NCI-H2227 (cell line): Measurements from ENCODE around the gene BCL11B.

Source experiments
- DNase-seq: peaks from one replicate; lab custom pipeline; 2025; ENCODE audit not compliant: unreplicated experiment; lab: John Stamatoyannopoulos, UW

The BCL11B gene

DNA sequence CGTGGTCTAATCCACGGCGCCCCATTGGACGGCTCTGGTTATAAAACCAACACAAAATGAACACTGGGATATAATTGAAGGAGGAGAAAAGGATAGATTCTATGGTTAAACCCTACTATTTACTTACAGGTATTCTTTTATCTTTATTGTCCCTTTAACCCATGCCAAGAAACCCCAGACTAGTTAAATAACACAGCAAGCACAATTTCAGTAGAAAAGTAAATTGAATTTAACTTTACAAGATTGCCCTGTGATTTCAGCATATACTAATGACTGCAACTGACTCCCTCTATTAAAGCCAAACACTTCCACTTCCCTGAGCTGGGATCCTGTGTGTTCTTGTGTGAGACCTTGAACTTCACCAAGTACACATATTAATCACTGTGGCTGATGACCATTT lies 45.3 kb downstream of the BCL11B start:
- DNase-seq, result no peak

DNA sequence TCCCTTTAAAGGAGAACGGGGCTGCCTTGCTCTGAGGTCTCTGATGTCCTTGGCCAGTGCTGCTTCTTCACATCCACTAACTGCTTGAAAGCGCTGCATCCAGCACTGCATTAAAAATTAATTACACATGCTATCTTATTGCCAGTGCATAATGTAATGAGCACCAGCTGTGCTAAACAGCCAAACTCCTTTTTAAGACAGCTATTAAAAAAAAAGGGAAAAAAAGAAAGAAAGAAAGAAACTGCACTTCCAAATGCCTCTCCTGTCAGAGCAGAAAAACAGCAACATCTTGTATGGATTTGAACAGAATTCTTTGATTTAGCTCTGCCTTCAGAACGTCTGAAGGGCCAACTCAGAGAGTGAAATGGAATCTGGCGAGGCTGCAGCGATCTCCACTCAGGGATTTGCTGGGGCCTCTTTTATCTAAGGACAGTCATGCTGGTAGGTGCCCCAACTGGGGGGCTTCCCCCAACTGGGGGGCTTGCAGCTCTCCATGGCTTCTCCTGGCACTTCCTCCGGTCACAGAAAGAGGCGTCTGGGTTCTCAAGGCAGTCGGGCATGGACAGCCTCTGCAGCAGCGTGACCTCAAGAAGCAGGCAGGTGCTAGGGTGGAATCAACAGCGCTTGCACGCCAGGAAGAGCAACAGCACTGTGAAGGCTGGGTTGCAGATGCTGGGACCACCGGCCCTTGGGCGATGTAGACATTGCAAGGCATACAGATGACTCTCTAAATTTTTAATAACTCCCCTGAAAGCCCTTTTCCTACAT lies 46.4 kb downstream of the BCL11B start:
- DNase-seq, result no peak

DNA sequence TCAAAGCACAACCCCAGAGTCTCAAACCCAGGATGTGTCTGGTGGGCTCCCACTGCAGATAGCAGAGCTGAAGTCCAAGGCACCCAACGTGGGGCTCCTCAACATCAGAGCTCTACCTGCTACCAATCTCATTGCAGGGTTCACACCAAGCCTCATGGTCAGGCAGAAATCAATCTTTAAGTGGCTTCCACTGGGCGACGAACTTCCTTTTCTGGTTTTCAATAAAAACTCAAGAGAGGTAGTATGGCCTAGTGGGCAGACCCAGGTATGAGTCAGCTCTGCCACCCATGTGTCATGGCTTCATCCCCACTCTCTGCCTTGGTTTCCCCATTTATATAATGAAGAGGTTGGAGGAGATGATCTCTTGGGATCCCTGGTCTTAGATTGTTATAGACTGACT lies 47.0 kb downstream of the BCL11B start:
- no peak for DNase-seq

DNA sequence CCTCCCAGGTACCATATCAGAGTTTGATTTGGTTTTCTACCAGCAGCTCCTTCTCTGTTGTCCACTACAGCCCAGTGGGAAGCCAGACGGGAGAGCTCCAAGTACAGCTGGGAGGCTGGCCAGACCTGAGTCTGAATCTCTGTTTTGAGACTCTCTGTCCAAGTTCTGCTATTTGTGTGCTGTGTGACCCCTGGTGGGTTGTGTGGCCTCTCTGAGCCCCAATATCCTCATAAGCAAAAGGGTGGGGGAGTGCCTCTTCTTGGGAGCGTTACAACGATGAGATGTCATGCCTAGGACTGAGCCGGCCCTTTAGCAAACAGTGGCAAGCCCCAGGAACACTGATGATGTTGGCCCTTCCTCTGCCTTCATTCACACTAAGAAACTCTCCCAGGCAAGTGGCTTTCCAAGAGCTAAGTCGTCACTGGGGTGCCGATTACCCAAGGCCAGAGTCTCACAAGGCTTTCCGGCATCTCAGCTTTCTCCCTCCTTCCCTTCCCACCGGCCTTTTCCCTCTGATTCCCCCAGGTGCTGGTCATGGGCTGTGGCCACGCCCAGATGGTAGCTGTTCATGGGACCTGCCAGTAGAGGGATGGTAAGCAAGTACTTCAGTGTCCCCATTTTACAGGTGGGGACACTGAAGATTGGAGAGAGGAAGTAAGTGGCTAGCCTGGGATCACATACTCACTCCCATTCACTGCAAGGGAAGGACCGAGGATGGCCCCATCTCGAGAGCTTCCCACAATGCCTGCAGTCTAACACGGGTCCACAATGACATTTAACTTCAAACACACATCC lies 47.7 kb downstream of the BCL11B start:
- no peak for DNase-seq

DNA sequence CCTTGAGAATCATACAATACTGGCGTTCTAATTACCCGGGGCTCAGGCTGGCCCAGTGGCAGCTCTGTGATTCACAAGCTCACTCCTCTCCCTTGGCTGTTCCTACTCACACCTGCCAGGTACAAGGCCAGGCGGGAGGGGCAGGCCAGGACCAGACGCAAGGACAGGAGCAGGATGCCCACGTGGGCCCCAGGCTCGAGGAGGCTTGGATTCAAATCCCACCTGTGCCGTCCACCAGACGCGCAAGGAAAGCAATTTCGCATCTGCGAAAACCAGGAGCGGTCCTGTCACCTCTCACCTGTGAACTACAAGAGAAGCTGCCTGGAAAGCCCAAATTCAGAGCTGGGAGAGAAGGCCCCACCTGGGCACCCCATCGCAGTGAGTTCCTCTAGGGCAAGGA lies 50.6 kb downstream of the BCL11B start:
- DNase-seq, result no peak

DNA sequence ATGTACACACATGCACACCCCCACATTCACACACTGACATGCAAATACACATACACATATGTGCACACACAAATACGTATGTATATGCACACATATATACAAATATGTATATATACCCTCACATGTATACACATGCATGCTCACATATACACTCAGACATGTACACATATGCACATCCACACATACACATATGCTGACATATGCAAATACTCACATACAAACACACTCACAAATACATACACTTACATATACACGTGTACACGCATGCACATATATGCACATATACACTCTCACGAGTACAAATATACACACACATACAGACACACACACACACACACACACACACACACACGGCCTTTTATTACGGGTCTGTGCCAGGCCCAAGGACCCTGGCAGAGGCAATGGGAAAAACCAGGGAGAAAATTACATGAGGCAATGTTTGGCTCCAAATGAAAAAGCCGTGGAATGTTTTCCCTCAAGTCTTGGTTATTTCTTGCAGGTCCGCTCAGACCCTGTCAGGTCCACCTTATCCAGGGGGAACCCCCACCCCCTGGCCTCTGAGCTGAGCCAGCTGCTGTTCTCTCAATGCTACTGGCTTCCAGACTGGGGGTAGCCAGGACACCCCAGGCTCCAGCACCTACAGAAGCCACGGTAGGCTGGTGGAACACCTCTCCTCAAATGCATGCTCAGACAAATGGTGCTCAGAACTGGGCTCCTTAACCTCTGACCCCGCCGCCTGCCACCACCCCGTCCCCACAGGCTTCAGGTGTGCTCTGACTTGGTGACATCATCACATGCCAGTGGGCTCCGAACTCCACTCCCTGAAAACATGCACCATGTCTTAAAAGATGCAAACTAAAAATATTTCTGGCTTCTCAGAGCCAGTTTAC lies 54.7 kb downstream of the BCL11B start:
- no peak for DNase-seq

DNA sequence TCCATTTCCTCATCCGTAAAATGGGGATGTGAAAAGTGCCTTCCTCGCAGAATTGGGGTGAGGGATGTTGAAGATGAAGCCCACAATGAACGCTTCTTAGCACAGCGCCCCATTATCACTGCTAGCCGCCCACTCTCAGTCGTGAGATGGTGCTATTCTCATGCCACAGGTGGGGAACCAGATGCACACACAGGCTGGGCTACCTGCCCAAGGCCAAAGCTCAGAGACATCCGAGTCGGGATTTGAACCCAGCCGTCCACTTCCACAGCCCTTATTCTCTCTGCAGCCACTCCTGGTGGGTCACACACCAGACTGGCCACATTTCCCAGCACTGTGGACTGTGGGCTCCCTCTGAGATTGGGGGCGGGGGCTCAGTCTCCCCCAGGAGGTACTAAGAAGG lies 55.8 kb downstream of the BCL11B start:
- no peak for DNase-seq

DNA sequence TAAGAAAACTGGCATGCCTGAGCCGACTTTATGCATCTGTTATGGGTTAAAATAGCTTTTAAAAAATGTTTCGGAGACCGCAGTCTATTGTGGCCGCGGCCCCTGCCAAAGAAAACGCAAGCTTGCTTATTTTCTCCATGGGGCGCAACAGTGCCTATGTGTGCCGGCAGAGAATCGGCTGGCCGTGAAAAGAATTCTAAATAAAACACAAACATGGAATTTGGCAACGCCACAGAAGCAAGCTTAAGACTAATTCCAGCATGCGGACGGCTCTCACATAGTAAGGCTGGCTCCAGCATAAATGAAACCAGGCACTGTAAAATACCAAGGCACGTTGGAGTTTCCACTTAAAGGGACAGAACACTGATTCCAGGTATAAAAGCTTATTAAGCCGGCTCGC lies 56.7 kb downstream of the BCL11B start:
- no peak for DNase-seq

DNA sequence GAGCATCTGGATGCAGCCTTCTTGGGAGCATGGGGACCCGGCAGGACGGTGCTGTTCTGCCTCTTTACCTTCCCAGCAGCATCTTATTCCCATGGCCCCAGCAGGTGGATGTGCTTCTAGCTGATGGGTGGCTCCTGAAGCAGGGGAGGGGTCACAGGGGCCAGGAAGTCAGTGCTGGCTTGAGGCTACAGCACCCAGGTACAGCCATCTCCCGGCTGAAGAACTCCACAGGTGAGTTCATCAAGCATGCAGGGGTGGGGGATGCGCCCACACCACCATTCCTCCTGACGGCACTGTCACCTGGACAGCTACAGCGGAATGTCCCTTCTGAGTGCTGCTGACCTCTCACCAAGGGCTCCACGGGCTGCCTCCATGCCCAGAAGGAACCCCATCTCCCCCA lies 57.3 kb downstream of the BCL11B start:
- DNase-seq, result no peak

DNA sequence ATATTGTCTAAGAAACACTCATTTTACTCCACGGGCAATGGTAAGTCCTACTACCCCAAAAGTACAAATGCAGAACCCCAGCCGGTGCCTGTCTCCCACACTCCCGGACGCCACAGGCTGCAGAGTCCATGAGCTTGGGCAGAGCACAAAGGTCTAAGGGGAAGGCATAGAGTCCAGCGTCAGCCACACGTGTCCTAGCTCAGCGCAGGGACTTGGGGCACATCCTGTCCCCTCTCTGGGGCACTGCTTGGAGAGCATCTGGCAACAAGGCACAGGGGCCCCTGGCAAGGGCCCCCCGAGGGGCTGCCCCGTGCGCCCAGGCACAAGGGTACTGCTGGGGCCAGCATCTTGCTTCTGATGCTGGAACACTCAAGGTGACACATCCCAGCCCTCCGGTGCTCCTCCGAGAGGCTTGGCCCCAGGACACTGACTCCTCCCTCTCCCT lies 58.4 kb downstream of the BCL11B start:
- DNase-seq, result no peak

DNA sequence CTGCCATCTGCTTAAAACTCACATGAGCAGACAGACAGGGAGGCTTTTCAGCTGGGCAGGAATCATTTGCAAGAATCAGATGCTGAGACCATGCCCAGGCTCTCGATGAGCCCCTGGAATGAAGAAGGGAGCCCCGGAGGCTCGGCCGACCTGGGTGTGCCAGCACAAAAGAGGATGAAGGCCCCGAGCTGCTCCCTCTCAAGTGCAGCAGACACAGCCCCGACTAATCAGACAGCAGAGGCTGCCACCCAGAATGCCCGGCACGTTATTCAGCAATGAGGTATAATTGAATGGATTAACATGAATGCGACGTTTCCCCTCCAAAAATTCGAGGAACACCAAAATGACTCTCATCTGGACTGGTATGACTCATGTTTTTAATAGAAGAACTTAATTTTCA lies 58.9 kb downstream of the BCL11B start:
- DNase-seq, result no peak

DNA sequence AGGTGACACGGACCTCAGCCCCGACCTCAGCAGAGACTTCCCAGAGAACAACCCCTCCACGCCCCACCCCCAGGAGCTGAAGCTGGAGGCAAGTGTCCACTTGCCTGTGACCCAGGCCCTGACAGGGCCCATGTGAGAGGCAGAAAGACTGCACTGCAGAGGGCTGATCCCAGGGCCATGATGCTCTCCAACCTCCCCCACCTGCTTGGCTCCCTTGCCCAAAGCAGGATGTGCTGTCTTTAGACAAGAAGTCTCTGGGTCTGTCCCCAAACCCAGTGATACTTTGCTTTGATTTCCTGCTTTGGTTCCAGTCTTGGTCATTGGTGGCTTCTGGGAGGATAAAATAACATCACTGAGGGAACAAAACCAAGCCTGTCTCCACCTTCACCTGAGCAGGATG lies 59.4 kb downstream of the BCL11B start:
- no peak for DNase-seq

DNA sequence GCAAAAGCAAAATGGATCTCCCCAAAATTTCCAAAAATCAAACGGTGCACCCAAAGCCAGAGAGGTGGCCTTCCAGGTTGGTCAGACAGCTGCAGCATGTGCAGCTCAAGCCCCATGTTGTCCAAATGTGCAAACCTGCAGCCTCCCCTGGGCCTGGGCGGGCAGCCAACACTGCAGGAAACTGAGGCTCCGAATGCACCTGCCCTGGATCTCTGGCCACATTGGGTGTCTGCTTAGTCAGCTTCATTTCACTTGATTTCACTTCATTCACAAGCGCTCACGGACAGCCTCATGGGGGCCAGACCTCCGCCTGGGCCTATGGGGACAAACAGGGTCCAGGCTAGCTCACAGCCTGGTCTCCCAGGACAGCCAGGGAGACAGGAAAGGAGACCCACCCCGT lies 59.8 kb downstream of the BCL11B start:
- DNase-seq, result no peak

DNA sequence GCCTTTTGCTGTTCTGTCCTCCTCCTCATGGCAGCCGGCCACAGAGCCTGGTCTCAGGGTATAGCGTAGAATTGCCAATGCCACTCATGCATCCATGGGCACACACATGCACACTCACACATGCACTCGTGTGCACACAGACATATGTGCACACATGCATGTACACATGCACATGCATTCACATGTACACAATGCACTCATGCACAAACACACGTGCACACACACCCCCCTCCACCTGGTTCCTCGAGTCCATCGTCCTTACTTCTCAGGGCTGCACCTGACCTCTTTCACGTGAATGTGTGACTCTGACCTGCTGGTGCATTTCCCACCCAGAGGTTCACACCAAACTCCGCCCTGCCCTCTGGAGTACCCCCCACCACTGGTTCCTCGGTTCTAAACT lies 60.6 kb downstream of the BCL11B start:
- DNase-seq, result no peak

DNA sequence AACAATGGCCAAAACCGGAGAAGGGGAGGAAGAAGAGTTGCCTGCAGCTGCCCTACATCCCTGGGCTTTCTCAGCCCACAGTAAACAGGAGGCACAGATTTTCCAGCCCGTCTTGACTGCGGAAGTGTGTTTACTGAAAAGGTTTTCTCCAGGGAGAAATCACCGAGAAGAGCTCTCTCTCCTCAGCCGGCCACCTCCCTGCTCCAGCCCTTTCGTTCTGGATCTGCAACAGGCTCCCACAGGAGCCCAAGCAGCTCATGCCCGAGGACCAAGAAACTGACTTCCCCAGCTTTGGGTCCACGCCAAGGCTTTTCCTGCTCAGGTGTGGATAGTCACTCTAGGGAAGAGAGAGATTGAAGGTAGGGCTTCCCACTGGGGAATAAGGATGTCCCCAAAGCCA lies 61.7 kb downstream of the BCL11B start:
- DNase-seq, result no peak

DNA sequence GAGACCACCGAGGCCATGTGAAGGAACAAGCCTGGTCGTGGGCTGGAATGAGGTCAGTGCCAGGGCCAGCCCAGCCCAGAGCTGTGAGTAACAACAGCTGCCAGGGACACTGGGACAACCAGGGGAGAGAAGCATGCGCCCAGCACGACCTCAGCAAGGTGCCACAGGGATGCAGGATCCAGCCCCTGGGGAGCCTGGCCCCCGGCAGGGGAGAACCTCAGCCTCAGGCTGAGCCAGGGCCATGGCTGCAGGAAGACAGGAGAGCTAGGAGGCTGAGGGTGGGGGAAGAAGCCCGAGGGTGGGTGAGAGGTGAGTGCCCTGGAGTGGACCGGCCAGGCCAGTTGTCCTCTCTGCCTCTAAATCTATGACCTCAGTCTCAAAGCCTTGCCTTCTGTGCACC lies 62.6 kb downstream of the BCL11B start:
- no peak for DNase-seq

DNA sequence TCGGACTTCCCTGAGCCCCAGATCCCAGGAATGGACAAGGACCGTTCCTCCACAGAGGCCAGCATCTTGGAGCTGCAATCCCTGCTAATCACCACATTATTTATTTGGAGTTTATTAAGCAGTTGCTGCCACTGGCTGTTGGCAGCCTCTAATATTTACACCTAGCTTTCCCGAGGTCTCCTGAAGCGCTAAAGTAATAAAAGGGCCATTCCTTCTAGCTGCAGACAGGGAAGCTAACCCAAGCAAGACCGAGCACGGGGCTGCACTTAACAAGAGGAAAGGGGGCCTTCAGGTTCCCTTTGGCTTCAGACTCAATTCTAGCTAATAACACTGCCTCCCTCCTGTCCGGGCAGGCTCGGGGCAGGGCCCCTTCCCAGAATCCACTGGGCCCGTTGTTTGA lies 63.7 kb downstream of the BCL11B start:
- DNase-seq, result no peak

DNA sequence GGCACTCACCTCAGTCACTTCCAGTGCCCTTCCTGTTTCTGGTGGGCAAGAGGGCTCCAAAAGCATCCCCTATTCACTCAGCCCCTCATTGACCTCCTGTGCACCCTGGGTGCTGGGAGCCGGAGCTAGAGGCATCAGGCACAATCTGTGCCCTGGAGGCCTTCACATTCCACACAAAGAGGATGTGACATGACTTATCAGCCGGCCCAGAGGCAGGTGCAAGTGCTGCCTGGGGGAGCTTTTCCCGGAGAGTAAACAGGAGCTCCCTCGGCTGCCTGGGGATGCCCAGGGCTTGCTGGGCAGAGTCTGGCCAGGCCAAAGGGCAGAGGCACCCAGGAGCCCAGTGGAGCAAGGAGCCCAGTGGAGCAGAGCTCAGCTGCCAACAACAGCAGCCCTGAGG lies 64.5 kb downstream of the BCL11B start:
- DNase-seq, result no peak

DNA sequence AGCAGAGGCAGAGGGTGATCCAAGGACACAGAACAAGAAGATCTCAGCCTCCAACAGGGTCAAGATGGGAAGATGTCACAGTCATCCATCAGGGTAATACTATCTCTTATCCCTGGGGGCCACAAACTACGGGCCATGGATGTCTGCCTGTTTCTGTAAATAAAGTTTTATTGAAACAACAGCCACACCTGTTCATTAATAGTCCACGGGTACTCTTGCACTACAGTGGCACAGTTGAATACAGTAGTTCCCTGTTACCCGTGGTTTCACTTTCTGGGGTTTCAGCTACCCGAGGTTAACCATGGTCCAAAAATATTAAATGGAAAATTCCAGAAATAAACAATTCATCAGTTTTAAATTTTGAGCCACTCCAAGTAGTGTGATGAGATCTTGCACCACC lies 65.9 kb downstream of the BCL11B start:
- DNase-seq, result no peak

DNA sequence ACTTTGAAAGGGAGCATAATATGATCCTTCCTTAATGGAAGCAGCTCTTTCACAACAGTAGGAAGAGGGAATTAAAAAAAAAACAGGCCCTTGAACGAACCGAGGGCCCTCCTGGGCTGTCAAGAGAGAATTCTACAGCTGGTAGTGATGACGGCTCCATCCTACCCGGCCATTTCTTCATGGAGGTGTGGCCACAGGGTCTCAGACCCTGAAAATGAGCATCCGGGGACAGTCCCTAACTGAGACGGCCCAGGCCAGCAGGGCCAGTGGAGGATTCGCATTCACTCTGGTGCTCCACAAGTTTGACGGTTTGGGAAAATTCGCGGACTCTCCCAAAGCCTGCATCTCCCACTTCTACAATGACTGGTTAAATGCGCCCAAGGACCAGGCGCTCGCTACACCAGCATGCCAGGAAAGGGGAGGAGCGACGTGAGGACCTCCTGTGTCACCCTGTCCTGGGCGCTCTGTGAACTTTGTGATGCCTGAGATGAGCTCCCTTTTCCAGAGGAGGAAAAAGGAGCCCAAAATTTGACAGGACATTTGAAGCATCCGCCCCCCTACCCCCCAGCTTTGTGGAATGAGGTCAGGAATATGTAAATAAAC lies 66.8 kb downstream of the BCL11B start:
- DNase-seq, result no peak

DNA sequence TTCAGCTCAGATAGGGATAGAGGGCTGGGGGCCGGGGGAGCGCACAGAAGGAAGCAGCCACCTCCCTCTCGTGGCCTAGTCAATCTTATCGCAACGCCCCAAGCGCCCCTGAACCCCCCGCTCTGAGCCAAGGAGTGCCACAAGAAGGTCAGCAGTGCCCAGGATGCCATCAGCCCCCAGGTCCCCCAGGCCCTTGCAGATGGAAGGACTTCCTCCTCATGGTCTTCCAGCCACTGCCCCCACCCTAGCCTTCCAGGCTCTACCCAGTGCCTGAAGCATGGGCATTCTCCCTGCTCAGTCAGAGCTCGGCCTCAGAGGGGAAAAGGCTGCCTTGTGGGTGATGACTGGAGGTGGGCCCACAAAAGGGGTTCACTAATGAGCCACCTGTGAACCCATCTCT lies 68.2 kb downstream of the BCL11B start:
- DNase-seq, result no peak
